GM23338 (cell line): Measurements from ENCODE around the gene OR14I1. TPM values are rescaled to one million over a fixed set of nuclear protein-coding genes. Genes with fewer than 3 reads are reported as not detected.
"Not testable (repeated sequence)": the region's sequence is repeated elsewhere in the genome, so short reads cannot be mapped to it uniquely, and the experiment has no call there.

Source experiments
- ATAC-seq: fragments of 200-7000 bp; cut with Tn5 transposase; 3 replicates; pipeline ENCODE4 v1.9.1; 2020
- DNase-seq: peaks from one replicate; pipeline ENCODE4 v3.0.0-alpha.2; 2015; ENCODE audit warnings: low spot score
- H2AFZ ChIP-seq: fragments of 200-600 bp; sonication (generic); 2 replicates; pipeline ENCODE4 v1.8.0; 2016; ENCODE audit warnings: antibody characterized with exemption, mild to moderate bottlenecking, moderate library complexity
- H3F3A ChIP-seq: fragments of 200-600 bp; sonication (generic); replicated peaks from 2 replicates; pipeline ENCODE4 v1.8.0; 2017; ENCODE audit warnings: antibody characterized with exemption, mixed run types, low read depth
- H3K27ac ChIP-seq: fragments of 200-600 bp; sonication (generic); 2 replicates; pipeline ENCODE4 v1.6.1; 2016; ENCODE audit warnings: low read depth
- H3K27me3 ChIP-seq: fragments of 200-600 bp; sonication (generic); 2 replicates; pipeline ENCODE4 v1.8.0; 2016; ENCODE audit warnings: mild to moderate bottlenecking, mixed run types, moderate library complexity; ENCODE audit not compliant: insufficient read depth
- H3K36me3 ChIP-seq: fragments of 200-600 bp; sonication (generic); 2 replicates; pipeline ENCODE4 v1.8.0; 2016; ENCODE audit warnings: mild to moderate bottlenecking; ENCODE audit not compliant: insufficient read depth
- H3K4me1 ChIP-seq: fragments of 200-600 bp; sonication (generic); 2 replicates; pipeline ENCODE4 v1.8.0; 2016; ENCODE audit warnings: mild to moderate bottlenecking, moderate library complexity; ENCODE audit not compliant: insufficient read depth
- H3K4me2 ChIP-seq: fragments of 200-600 bp; sonication (generic); 2 replicates; pipeline ENCODE4 v1.7.1; 2017; ENCODE audit warnings: mixed run types
- H3K4me3 ChIP-seq: fragments of 200-600 bp; sonication (generic); 2 replicates; pipeline ENCODE4 v1.6.1; 2016; ENCODE audit warnings: mixed run types
- H3K79me2 ChIP-seq: fragments of 200-600 bp; sonication (generic); replicated peaks from 2 replicates; pipeline ENCODE4 v1.8.0; 2017; ENCODE audit warnings: mild to moderate bottlenecking; ENCODE audit not compliant: insufficient read depth
- H3K9me2 ChIP-seq: fragments of 200-600 bp; sonication (generic); 2 replicates; pipeline ENCODE4 v1.8.0; 2017; ENCODE audit not compliant: insufficient read depth
- H4K20me1 ChIP-seq: fragments of 200-600 bp; sonication (generic); replicated peaks from 2 replicates; pipeline ENCODE4 v1.8.0; 2017; ENCODE audit warnings: mild to moderate bottlenecking; ENCODE audit not compliant: insufficient read depth
- H3K27ac Mint-ChIP-seq: 2 replicates; pipeline ENCODE4 v1.8.0; 2020; ENCODE audit warnings: inconsistent platforms, mild to moderate bottlenecking, moderate library complexity, mixed read lengths
- H3K27me3 Mint-ChIP-seq: 3 replicates; pipeline ENCODE4 v1.8.0; 2022; ENCODE audit warnings: low read depth, mild to moderate bottlenecking, moderate library complexity, mixed read lengths, inconsistent platforms; ENCODE audit not compliant: insufficient read depth, poor library complexity
- H3K36me3 Mint-ChIP-seq: 3 replicates; pipeline ENCODE4 v1.8.0; 2021; ENCODE audit warnings: low read depth, mild to moderate bottlenecking, inconsistent platforms, moderate library complexity, mixed read lengths
- H3K4me1 Mint-ChIP-seq: 3 replicates; pipeline ENCODE4 v1.8.0; 2020; ENCODE audit warnings: mild to moderate bottlenecking, inconsistent platforms, mixed read lengths
- H3K4me3 Mint-ChIP-seq: 3 replicates; pipeline ENCODE4 v1.8.0; 2021; ENCODE audit warnings: moderate library complexity, mild to moderate bottlenecking, inconsistent platforms, mixed read lengths
- H3K9me3 Mint-ChIP-seq: 3 replicates; pipeline ENCODE4 v1.8.0; 2020; ENCODE audit warnings: moderate library complexity, mild to moderate bottlenecking, inconsistent platforms, mixed read lengths
- polyA plus RNA-seq: library from polyadenylated mRNA; unstranded; fragments of >200 nt; fragmentation: Nextera tagmentation; extraction: Ambion mirVana; gene quantifications from 2 replicates; pipeline ENCODE4 v1.2.1, GENCODE V29; 2016
- small RNA-seq: library from RNA; depleted of rRNA; stranded (forward); fragments of <200 nt; gene quantifications from one replicate; pipeline ENCODE3, GENCODE V24; 2014; ENCODE audit warnings: low replicate concordance
- total RNA-seq: library from RNA; depleted of rRNA; stranded (reverse); fragments of >200 nt; shearing (Covaris generic); gene quantifications from 2 replicates; pipeline ENCODE4 v1.2.3, GENCODE V29; 2014; rRNA removed

The OR14I1 gene
- total and polyA plus RNA-seq, 2 experiments from 2014 or later = not detected

- not testable (repeated sequence) for H2AFZ ChIP-seq, H3K4me2 ChIP-seq, H3K27me3 Mint-ChIP-seq, H3K4me1 ChIP-seq, H3K4me3 Mint-ChIP-seq, H3K4me3 ChIP-seq, H4K20me1 ChIP-seq, H3K27me3 ChIP-seq, H3K36me3 ChIP-seq, H3K27ac Mint-ChIP-seq, H3K4me1 Mint-ChIP-seq, H3K79me2 ChIP-seq, H3F3A ChIP-seq, H3K9me2 ChIP-seq, DNase-seq, H3K27ac ChIP-seq, ATAC-seq
- Mint-ChIP-seq H3K36me3 (peaks cover 15% of the 10 kb centered on the region), H3K9me3 (peaks cover 77% of the 10 kb centered on the region)
These were observed 38.9 kb downstream of the OR14I1 start for GRCh38 chr1:248663453-248664328.

GRCh38 chr1:248656797-248657196 is 45.8 kb downstream of the OR14I1 start:
- not testable (repeated sequence) for H2AFZ ChIP-seq, H3K4me1 Mint-ChIP-seq, H3K27ac ChIP-seq, H3K27me3 ChIP-seq, H3F3A ChIP-seq, H3K9me2 ChIP-seq, H4K20me1 ChIP-seq, DNase-seq, H3K27ac Mint-ChIP-seq, ATAC-seq, H3K79me2 ChIP-seq, H3K4me1 ChIP-seq, H3K4me2 ChIP-seq, H3K4me3 ChIP-seq, H3K27me3 Mint-ChIP-seq, H3K36me3 ChIP-seq, H3K4me3 Mint-ChIP-seq
- peaks cover 13% of the 10 kb centered on the region for H3K36me3 Mint-ChIP-seq
- peaks cover 56% of the 10 kb centered on the region for H3K9me3 Mint-ChIP-seq

GRCh38 chr1:248655354-248655753 is 47.2 kb downstream of the OR14I1 start, which contains the start of gene OR2T27:
Gene OR2T27, minus strand, starts transcription at chr1:248655528. Its CDS starts 4,644 bp downstream, at chr1:248650884.
- not testable (repeated sequence) for H3K27me3 ChIP-seq, H3F3A ChIP-seq, H3K9me2 ChIP-seq, H3K27ac Mint-ChIP-seq, H3K36me3 ChIP-seq, ATAC-seq, H3K27ac ChIP-seq, H3K79me2 ChIP-seq, H3K4me1 Mint-ChIP-seq, H4K20me1 ChIP-seq, H3K36me3 Mint-ChIP-seq, H2AFZ ChIP-seq, H3K27me3 Mint-ChIP-seq, H3K4me1 ChIP-seq, H3K4me3 ChIP-seq, H3K4me3 Mint-ChIP-seq, DNase-seq, H3K4me2 ChIP-seq
- H3K9me3 Mint-ChIP-seq = peaks cover 47% of the 10 kb centered on the region

Small RNA genes within 50 kb of the gene (small RNA-seq; reads per million reads assigned to genes)
- gene AHCYP8 = not detected

Other genes with a start within 250 kb of the OR14I1 start
- not detected in 2 replicates for gene OR2T3, start 229.4 kb downstream of the OR14I1 start, total RNA-seq
- gene OR2T3, start 229.4 kb downstream of the OR14I1 start, polyA plus RNA-seq = not detected in 2 replicates
- gene OR2T5, start 214.2 kb downstream of the OR14I1 start, total RNA-seq = not detected in 2 replicates
- not detected in 2 replicates for gene OR2T5, start 214.2 kb downstream of the OR14I1 start, polyA plus RNA-seq
- not detected in 2 replicates for gene OR2G6, start 194.7 kb downstream of the OR14I1 start, total RNA-seq
- gene OR2G6, start 194.7 kb downstream of the OR14I1 start, polyA plus RNA-seq = not detected in 2 replicates
- gene OR2T29, start 140.0 kb downstream of the OR14I1 start, total RNA-seq = not detected in 2 replicates
- not detected in 2 replicates for gene OR2T29, start 140.0 kb downstream of the OR14I1 start, polyA plus RNA-seq
- not detected in 2 replicates for gene OR2T34, start 128.0 kb downstream of the OR14I1 start, total RNA-seq
- not detected in 2 replicates for gene OR2T34, start 128.0 kb downstream of the OR14I1 start, polyA plus RNA-seq
- gene OR2T10, start 105.1 kb downstream of the OR14I1 start, total RNA-seq = not detected in 2 replicates
- gene OR2T10, start 105.1 kb downstream of the OR14I1 start, polyA plus RNA-seq = not detected in 2 replicates
- gene OR2T11, start 67.7 kb downstream of the OR14I1 start, total RNA-seq = not detected in 2 replicates
- gene OR2T11, start 67.7 kb downstream of the OR14I1 start, polyA plus RNA-seq = not detected in 2 replicates
- gene OR2T35, start 57.5 kb downstream of the OR14I1 start, total RNA-seq = not detected in 2 replicates
- gene OR2T35, start 57.5 kb downstream of the OR14I1 start, polyA plus RNA-seq = not detected in 2 replicates
- not detected in 2 replicates for gene OR2T27, start 47.2 kb downstream of the OR14I1 start, total RNA-seq
- not detected in 2 replicates for gene OR2T27, start 47.2 kb downstream of the OR14I1 start, polyA plus RNA-seq
- gene LYPD8, start 53.0 kb upstream of the OR14I1 start, total RNA-seq = not detected in 2 replicates
- gene LYPD8, start 53.0 kb upstream of the OR14I1 start, polyA plus RNA-seq = not detected in 2 replicates
- gene SH3BP5L, start 123.1 kb upstream of the OR14I1 start, total RNA-seq = 16.8 and 26.1 TPM in 2 replicates
- gene SH3BP5L, start 123.1 kb upstream of the OR14I1 start, polyA plus RNA-seq = 2.8 and 3.9 TPM in 2 replicates
- 26.3 and 39.7 TPM in 2 replicates for gene ZNF672, start 135.5 kb upstream of the OR14I1 start, total RNA-seq
- 9.0 and 10.3 TPM in 2 replicates for gene ZNF672, start 135.5 kb upstream of the OR14I1 start, polyA plus RNA-seq
- 34.4 and 57.1 TPM in 2 replicates for gene ZNF692, start 156.3 kb upstream of the OR14I1 start, total RNA-seq
- 38.3 and 41.2 TPM in 2 replicates for gene ZNF692, start 156.3 kb upstream of the OR14I1 start, polyA plus RNA-seq
- gene PGBD2, start 203.5 kb upstream of the OR14I1 start, total RNA-seq = 6.6 and 10.2 TPM in 2 replicates
- 4.8 and 5.7 TPM in 2 replicates for gene PGBD2, start 203.5 kb upstream of the OR14I1 start, polyA plus RNA-seq